Inflammatory macrophage (primary cell): Measurements from ENCODE around the gene HOXD4.
A peak's percentile ranks its signal among the peaks of the same experiment; 100 is the strongest.

Experiments used
- DNase-seq, 2 donors: peaks; one replicate each; pipeline ENCODE4 v3.0.0-alpha.2; 2020 to 2022

The HOXD4 gene

GRCh38 chr2:176127774-176128072 is 23.6 kb upstream of the HOXD4 start:
- DNase-seq = no peak

DNA sequence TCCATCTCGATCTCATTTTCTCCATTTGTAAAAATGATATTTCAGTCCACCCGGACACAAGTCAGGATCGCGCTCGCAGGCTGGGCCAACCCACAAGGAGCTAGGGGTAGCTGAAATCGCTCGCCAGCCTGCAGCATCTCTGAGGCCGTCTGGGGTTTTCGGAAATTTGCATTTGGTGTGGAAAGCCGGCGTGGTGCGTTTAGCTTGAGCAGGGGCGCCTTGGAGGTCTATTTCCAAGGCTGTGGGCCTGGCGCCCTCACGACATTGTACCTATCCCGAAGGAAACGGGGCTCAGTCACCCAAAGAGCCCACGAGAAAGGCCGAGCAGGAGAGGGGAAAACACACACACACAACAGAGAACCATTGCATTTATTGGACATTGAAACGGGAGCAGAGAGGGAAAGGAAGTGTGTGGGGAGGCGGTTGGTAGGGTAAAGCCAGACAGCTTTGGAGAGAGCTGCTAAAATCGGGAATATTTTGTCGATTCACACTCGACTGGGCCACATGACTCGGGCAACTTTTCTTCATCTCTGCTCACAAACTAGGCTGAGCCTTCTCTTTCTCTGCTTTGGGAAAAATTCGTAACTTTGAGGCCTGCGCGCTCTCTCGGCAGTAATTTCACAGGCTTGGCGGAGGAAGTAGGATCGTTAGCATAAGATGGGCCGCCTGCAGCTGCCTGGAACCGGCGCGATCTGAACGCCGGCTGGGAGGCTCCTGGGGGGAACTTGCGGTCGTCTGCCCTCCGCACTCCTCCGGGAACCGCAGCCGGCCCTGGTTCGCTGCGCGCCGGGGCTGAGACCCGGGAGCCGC is 23.0 kb upstream of the HOXD4 start:
- DNase-seq = no peak

DNA sequence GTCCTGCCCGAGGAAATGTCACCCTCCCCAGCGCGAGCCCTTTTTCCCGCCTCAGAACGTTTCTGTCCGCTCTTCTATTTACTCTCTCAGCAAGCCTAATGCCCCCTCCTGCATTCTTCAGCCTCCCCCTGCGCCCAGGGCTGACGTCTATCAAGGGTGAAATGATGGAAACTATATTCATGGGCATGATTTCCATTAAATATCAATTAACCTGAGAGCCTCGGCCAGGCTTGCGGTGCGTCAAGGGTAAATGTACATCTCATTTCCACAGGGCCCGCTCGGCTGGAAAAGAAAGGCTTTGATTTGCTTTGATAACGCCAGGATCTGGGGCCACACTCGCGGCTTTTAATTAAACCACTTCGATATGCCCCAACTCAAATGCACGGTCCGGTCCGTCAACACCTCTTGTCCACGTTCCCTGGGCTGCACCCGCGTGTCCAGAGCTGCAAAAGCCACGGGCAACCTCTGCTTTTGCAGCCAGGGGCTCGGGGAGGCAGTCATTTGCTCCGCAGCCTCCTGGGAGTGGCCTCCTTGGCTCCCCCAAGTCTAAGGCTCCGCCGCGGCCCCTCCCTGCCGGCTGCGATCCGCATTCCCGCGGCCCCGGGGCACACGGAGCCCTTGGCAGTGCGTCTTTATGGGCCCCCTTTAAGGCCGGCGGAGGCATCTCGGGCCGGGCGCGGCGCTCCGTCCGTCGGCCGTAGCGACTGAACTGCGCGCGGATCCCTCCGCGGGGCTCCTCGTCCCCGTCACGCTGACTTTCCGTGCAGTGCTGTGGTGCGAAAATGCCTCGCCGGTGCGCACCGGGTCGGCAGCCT is 22.2 kb upstream of the HOXD4 start, which contains the start of gene HOXD8:
HOXD8 (plus strand) TSS at position 724 of the 815 bp plus-strand sequence. CDS start 662 bp downstream, outside the sequence.
- no peak for DNase-seq

- DNase-seq = no peak
Measured at GRCh38 chr2:176129813-176130146, 21.6 kb upstream of the HOXD4 start.

DNA sequence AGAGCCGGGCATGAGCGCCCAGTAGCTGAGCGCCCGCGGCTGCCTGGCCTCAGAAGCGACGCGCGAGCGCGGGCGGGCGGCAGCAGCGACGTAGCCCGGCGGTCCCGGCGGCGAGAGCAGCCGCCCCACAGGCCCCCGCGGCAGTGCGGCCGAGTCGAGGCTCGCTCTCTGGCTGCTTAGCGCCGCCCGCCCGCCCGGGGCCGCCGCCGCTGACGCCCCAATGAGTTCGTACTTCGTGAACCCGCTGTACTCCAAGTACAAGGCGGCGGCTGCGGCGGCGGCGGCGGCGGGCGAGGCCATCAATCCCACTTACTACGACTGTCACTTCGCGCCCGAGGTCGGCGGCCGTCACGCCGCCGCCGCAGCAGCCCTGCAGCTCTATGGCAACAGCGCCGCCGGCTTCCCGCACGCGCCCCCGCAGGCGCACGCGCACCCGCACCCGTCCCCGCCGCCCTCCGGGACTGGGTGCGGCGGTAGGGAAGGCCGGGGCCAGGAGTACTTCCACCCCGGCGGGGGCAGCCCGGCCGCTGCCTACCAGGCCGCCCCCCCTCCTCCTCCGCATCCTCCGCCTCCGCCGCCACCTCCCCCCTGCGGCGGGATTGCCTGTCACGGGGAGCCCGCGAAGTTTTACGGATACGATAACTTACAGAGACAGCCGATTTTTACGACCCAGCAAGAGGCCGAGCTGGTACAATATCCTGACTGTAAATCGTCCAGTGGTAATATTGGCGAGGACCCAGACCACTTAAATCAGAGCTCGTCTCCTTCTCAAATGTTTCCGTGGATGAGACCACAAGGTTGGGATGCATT is 21.0 kb upstream of the HOXD4 start:
- DNase-seq = peak in 1 of 2 donors; percentile 12

- no peak for DNase-seq
Measured at GRCh38 chr2:176130957-176131847, 20.1 kb upstream of the HOXD4 start.

DNA sequence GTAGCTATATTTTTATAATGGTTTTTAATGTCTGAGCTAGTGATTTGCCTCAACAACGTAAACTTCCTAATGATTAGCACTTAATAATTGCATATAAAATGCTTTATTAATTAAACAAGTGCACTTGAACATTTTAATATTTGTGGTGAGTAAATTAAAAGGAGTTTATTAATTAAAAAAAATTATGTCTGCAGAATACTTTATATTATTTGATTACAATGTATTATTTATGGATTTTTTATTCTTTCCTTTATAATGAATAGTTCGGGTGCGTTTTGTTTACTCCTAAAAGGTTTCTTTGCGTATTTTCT is 19.5 kb upstream of the HOXD4 start:
- DNase-seq = no peak

DNA sequence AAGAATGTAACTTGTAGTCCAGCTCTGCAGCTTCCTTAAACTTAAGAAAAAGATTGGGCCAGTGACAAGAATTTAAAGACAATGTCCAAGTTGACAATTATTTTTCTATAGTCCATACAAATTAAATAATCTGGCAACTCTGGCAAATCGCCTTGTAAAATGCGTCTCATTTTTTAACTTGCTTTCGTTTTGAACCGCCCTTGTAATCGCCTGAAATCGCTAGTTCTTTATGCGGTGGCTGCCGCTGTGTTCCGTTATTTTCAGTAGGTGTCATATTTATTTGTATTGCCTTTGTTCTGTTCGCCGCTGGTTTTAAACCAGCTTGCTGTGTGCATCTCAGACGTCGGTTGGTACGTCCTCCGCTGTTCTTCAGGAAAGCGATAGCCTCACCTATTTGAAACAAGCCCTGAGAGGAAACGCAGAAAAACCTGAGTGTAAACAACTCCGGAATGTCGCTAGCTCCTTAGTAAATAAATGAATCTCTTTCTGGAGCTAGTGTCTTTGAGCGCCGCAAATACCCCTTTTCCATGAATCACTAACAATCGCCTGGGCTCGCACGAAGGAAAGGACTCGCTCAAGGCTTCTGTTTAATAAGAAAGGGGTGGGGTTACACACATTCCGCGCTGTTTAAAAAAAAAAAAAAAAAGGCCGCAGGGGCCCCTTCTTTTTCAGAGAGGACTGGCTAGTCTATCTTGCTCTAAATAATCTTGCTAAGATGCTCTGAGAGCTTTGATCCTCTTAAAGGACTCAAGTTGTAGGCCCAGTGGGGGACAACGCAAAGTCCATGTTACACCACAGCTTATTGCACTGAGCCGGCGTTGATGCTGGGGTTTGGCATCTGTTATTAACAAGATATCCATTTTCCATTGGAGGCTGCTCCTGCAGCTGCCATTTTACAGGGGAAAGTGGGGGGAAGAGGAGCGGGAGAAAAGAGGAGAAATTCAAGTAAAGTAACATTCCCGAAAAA is 18.9 kb upstream of the HOXD4 start:
- DNase-seq = peak in 1 of 2 donors; percentile 22

DNA sequence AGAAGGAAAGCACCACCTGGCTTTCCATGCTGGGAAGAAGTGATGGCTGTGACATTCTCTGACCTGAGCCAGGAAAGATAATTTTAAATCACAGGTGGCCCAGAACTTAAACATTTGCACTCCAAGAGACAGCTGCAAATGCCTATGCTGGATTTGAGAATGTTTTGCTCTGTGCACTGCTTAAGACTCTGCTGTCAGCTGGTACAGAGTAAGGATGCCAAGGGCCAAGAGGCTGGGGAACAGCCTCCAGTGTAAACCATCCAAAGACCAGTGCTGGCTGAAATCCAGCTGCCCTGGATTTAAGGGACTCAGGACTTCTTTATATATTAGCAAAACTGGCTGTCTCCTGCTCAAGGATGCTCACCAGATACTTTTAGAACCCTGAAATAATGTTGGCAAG is 18.0 kb upstream of the HOXD4 start:
- no peak for DNase-seq

- no peak for DNase-seq
Measured at GRCh38 chr2:176134035-176134434, 17.3 kb upstream of the HOXD4 start.

- no peak for DNase-seq
Measured at GRCh38 chr2:176135035-176135440, 16.3 kb upstream of the HOXD4 start.

DNA sequence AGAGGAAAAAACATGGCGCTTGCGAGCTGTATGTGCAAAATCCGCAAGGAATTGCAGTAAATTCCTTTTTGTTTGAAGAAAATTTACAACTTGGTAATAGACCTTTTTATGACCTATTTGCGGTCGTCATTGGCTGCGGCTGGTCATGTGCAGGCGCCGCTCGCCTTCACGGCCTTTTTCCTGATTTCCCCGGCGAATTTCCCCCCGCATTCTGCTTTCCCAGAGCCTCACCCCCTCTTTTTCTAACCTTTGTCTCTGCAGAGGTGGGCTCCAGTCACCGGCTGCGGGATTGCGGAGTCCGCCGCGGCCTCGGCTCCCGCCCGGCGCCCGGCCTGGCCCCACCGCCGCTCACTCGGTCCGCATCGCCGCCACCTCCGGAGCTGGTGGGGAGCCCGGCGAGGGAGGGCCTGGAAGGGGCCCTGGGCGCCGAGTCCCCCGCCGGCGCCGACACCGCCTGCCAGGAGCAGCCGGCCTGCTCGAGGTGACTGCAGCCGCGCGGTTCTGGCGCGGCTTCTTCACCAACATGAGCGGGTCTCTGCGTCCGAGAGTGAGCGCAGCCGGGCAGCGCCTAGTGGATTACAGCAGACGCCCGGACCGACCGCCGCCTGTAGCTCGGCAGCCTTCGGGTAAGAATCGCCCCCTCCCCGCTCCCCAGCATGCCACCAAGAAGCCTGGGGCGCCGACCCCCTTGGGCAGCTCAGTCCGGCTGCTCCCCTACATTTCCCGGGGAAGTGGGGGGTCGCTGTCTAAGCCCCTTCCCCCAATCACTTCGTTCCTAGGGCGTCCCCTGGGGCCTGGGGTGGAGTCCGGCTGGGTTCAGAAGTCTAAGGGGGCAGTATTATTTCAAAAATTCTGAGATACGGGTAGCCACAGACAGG is 14.7 kb upstream of the HOXD4 start:
- no peak for DNase-seq

DNA sequence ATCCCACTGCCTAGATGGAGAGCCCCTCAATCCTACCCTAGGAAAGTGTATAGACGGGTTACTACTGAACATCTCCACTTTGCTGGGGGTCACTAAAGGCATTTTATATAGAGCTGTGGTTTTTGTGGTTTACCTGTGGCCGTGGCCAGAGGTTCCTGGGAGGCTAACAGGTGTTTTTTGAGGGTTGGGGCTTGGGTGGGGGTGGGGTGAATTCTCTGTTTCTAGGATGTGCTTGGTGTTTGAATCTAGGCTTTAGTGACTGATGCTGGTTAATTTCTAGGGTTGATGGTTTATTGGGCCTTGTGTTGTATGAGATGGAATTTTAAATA is 14.1 kb upstream of the HOXD4 start:
- DNase-seq = no peak

- DNase-seq = no peak
Measured at GRCh38 chr2:176137906-176138305, 13.4 kb upstream of the HOXD4 start.

GRCh38 chr2:176138526-176138922 is 12.8 kb upstream of the HOXD4 start:
- DNase-seq = no peak

- DNase-seq = no peak
Measured at GRCh38 chr2:176138923-176139660, 12.3 kb upstream of the HOXD4 start.

DNA sequence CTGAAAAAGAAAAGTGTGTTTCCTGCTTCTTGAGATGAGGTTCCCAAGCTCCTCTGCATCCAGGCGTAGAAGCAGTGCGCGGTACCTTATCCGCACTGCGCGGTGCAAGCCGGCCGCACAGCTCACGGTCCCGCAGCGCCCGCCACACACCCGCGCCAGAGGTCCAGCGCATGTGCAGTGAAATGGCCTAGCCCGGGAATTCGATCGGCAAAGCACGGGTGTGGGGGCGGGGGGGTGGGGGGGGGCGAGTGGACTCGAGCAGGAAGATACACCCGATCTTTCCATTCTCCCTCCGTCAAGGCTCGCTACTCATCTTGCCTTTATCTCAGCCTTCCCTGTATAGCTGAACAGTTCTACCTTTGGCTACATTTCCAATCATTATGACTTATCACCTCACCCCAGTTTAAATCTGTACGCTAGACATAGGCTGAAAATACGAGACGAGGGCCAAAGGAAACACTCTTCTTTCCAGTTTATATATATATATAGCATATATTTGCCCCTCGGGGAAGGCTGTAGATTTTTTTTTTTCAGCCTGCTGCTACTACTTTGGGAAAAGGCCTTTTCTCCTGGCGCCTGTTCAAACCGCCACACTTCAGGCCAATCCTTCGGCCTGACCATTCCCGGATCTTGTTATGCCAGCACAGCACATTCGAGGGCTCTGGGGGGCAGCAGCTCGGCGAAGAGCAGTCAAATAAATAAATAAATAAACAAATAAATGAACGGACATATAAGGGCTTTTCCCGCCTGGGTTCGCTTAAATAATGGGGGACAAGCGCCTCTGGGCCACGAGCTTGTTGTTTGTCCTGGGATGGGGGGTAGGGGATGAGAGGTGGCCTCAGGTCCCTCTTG is 11.5 kb upstream of the HOXD4 start:
- no peak for DNase-seq

GRCh38 chr2:176140513-176141317 is 10.6 kb upstream of the HOXD4 start:
- peak; percentile 26 to 36 for DNase-seq
